ENCODE results near the gene TMEM147. TPM values are rescaled to one million over a fixed set of nuclear protein-coding genes. Genes with fewer than 3 reads are reported as not detected.

The TMEM147 gene
- total RNA-seq, 1 experiment from 2014 or later = 231 TPM

Other genes with a start within 250 kb of the TMEM147 start
- not detected in 2 replicates for gene CD22, start 216.4 kb upstream of the TMEM147 start, total RNA-seq (2014; rRNA removed; shearing (Covaris generic))
- not detected in 2 replicates for gene FFAR1, start 197.7 kb upstream of the TMEM147 start, total RNA-seq (2014; rRNA removed; shearing (Covaris generic))
- not detected in 2 replicates for gene FFAR3, start 187.2 kb upstream of the TMEM147 start, total RNA-seq (2014; rRNA removed; shearing (Covaris generic))
- not detected in 2 replicates for gene GPR42, start 174.6 kb upstream of the TMEM147 start, total RNA-seq (2014; rRNA removed; shearing (Covaris generic))
- not detected in 2 replicates for gene FFAR2, start 97.4 kb upstream of the TMEM147 start, total RNA-seq (2014; rRNA removed; shearing (Covaris generic))
- not detected in 2 replicates for gene KRTDAP, start 55.2 kb upstream of the TMEM147 start, total RNA-seq (2014; rRNA removed; shearing (Covaris generic))
- 0.40 TPM in 1 of 2 replicates, not detected in the other for gene DMKN, start 32.0 kb upstream of the TMEM147 start, total RNA-seq (2014; rRNA removed; shearing (Covaris generic))
- not detected in 2 replicates for gene SBSN, start 17.3 kb upstream of the TMEM147 start, total RNA-seq (2014; rRNA removed; shearing (Covaris generic))
- gene GAPDHS, start 12.2 kb upstream of the TMEM147 start, total RNA-seq (2014; rRNA removed; shearing (Covaris generic)) = not detected in 2 replicates
- gene ATP4A, start 18.0 kb downstream of the TMEM147 start, total RNA-seq (2014; rRNA removed; shearing (Covaris generic)) = not detected in 2 replicates
- not detected in 2 replicates for gene PMIS2, start 40.5 kb downstream of the TMEM147 start, total RNA-seq (2014; rRNA removed; shearing (Covaris generic))
- 8.6 and 9.9 TPM in 2 replicates for gene HAUS5, start 67.1 kb downstream of the TMEM147 start, total RNA-seq (2014; rRNA removed; shearing (Covaris generic))
- gene RBM42, start 83.4 kb downstream of the TMEM147 start, total RNA-seq (2014; rRNA removed; shearing (Covaris generic)) = 72.5 and 80.0 TPM in 2 replicates
- gene ETV2, start 96.1 kb downstream of the TMEM147 start, total RNA-seq (2014; rRNA removed; shearing (Covaris generic)) = 0.30 TPM in 1 of 2 replicates, not detected in the other
- 297 and 343 TPM in 2 replicates for gene COX6B1, start 102.7 kb downstream of the TMEM147 start, total RNA-seq (2014; rRNA removed; shearing (Covaris generic))
- gene UPK1A, start 120.9 kb downstream of the TMEM147 start, total RNA-seq (2014; rRNA removed; shearing (Covaris generic)) = 0.25 TPM in 1 of 2 replicates, not detected in the other
- not detected in 2 replicates for gene ZBTB32, start 158.9 kb downstream of the TMEM147 start, total RNA-seq (2014; rRNA removed; shearing (Covaris generic))
- gene KMT2B, start 172.4 kb downstream of the TMEM147 start, total RNA-seq (2014; rRNA removed; shearing (Covaris generic)) = 7.7 and 9.4 TPM in 2 replicates
- 0.49 and 1.6 TPM in 2 replicates for gene IGFLR1, start 196.8 kb downstream of the TMEM147 start, total RNA-seq (2014; rRNA removed; shearing (Covaris generic))
- gene U2AF1L4, start 199.8 kb downstream of the TMEM147 start, total RNA-seq (2014; rRNA removed; shearing (Covaris generic)) = 21.0 and 21.8 TPM in 2 replicates
- gene PSENEN, start 200.0 kb downstream of the TMEM147 start, total RNA-seq (2014; rRNA removed; shearing (Covaris generic)) = 63.8 and 70.6 TPM in 2 replicates
- gene LIN37, start 202.9 kb downstream of the TMEM147 start, total RNA-seq (2014; rRNA removed; shearing (Covaris generic)) = 7.0 and 8.4 TPM in 2 replicates
- 3.7 and 6.7 TPM in 2 replicates for gene HSPB6, start 211.4 kb downstream of the TMEM147 start, total RNA-seq (2014; rRNA removed; shearing (Covaris generic))
- 7.4 and 8.0 TPM in 2 replicates for gene PROSER3, start 212.6 kb downstream of the TMEM147 start, total RNA-seq (2014; rRNA removed; shearing (Covaris generic))
- gene ARHGAP33, start 229.9 kb downstream of the TMEM147 start, total RNA-seq (2014; rRNA removed; shearing (Covaris generic)) = 3.1 and 3.5 TPM in 2 replicates